Measurements from ENCODE around the gene SLC39A2. TPM values are rescaled to one million over a fixed set of nuclear protein-coding genes. Genes with fewer than 3 reads are reported as not detected.

Gene SLC39A2
- total RNA-seq, 1 experiment from 2014 or later, result 0.88 TPM

GRCh38 chr14:20989787-20990600 lies 9.1 kb upstream of the SLC39A2 start, which contains the start of gene METTL17:
METTL17 (plus strand) TSS chr14:20989980; CDS start chr14:20990003, 23 bp downstream.
- CTCF ChIA-PET, result no interaction called here
- TSS peak; percentile 60 for BruUV-seq (replicated peaks)
- no peaks in the 10 kb centered on the region for H3K27me3 Mint-ChIP-seq (ENCODE audit: insufficient read depth, unreplicated experiment)

DNA sequence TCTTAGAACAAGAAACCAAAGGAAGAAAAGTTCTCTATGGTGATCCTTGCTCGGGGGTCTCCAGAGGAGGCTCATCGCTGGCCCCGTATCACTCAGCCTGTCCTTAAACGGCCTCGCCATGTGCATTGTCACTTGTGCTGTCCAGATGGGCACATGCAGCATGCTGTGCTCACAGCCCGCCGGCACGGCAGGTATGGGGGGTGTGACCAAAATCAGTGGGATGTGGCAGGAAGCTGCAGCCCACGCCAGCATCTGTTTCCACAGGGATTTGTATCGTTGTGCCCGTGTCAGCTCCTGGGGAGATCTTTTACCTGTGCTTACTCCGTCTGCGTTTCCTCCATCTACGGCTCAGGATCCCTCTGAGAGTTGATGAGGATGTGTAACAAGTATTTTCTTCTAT lies 2.6 kb upstream of the SLC39A2 start:
- BruUV-seq (replicated peaks), result TSS peak; percentile 3
- CTCF ChIA-PET, result interaction anchor here (1.1 to 3.1 kb wide), 4 partner anchors 18 to 139 kb away, joined by 3 to 22 read pairs (median 10); no protein-coding TSS in a partner anchor
- H3K27me3 ChIP-seq (replicated peaks; ENCODE audit: control insufficient read depth, insufficient read depth, low read length), result no peaks in the 10 kb centered on the region
- POLR2A ChIA-PET, result no interaction called here
- H3K4me3 ChIP-seq (ENCODE audit: low read depth, low read length), result no peak overlapping the region
- Mint-ChIP-seq H3K4me3 (ENCODE audit: unreplicated experiment) (no peak overlapping the region), H3K9me3 (ENCODE audit: unreplicated experiment) (no peaks in the 10 kb centered on the region), H3K27ac (ENCODE audit: unreplicated experiment) (no peak overlapping the region), H3K36me3 (ENCODE audit: insufficient read depth, unreplicated experiment) (peaks cover 46% of the 10 kb centered on the region), H3K4me1 (ENCODE audit: low read depth, unreplicated experiment) (peaks cover 9% of the 10 kb centered on the region), H3K27me3 (ENCODE audit: insufficient read depth, unreplicated experiment) (no peaks in the 10 kb centered on the region)
- H3K4me1 ChIP-seq, result peaks cover 17% of the 10 kb centered on the region; the same call in 1 of the 2 replicates
- intact Hi-C loops (cut with micrococcal nuclease; ENCODE audit: unreplicated experiment), result no loop called here
- no peak for DNase-seq
- TF ChIP-seq CTCF (IDR thresholded peaks at IDR 0.05; ENCODE audit: insufficient read depth in 1 of 2, low read depth in 1 of 2, low read length in 1 of 2, severe bottlenecking in 1 of 2, unreplicated experiment in 1 of 2), result no peak
- no peaks in the 10 kb centered on the region for H3K9me3 ChIP-seq
- H3K36me3 ChIP-seq (ENCODE audit: control insufficient read depth, insufficient read depth, low read length), result peaks cover 3% of the 10 kb centered on the region

More at GRCh38 chr14:20989787-20990600, 9.1 kb upstream of the SLC39A2 start, which contains the start of gene METTL17:
- Histone ChIP-seq H3K4me3 (ENCODE audit: low read depth, low read length) (peak within 1 kb of the TSS; percentile 65), H3K4me1 (peaks cover 19% of the 10 kb centered on the region), H3K27me3 (replicated peaks; ENCODE audit: control insufficient read depth, insufficient read depth, low read length) (no peaks in the 10 kb centered on the region), H3K36me3 (ENCODE audit: control insufficient read depth, insufficient read depth, low read length) (peaks cover 3% of the 10 kb centered on the region), H3K9me3 (no peaks in the 10 kb centered on the region)
- TF ChIP-seq CTCF (IDR thresholded peaks at IDR 0.05; ENCODE audit: insufficient read depth in 1 of 2, low read depth in 1 of 2, low read length in 1 of 2, severe bottlenecking in 1 of 2, unreplicated experiment in 1 of 2), result peak in 1 of 2 experiments; percentile 52
- POLR2A ChIA-PET, result no interaction called here
- DNase-seq, result peak; percentile 91 to 95
- H3K4me1 Mint-ChIP-seq (ENCODE audit: low read depth, unreplicated experiment), result peaks cover 6% of the 10 kb centered on the region
- peak within 1 kb of the TSS; percentile 71 for H3K4me3 Mint-ChIP-seq (ENCODE audit: unreplicated experiment)
- peak within 1 kb of the TSS; percentile 33 for H3K27ac Mint-ChIP-seq (ENCODE audit: unreplicated experiment)
- H3K36me3 Mint-ChIP-seq (ENCODE audit: insufficient read depth, unreplicated experiment), result peaks cover 41% of the 10 kb centered on the region
- intact Hi-C loops (cut with micrococcal nuclease; ENCODE audit: unreplicated experiment), result loop anchor here (1.0 kb wide), 3 partner anchors 13 to 50 kb away; no protein-coding TSS in a partner anchor
- H3K9me3 Mint-ChIP-seq (ENCODE audit: unreplicated experiment), result no peaks in the 10 kb centered on the region

GRCh38 chr14:20997115-20997514 lies 2.0 kb upstream of the SLC39A2 start:
- H3K27me3 Mint-ChIP-seq (ENCODE audit: insufficient read depth, unreplicated experiment), result no peaks in the 10 kb centered on the region
- H3K4me1 Mint-ChIP-seq (ENCODE audit: low read depth, unreplicated experiment), result peaks cover 9% of the 10 kb centered on the region
- Histone ChIP-seq H3K9me3 (no peaks in the 10 kb centered on the region), H3K4me1 (peaks cover 17% of the 10 kb centered on the region; the same call in 1 of the 2 replicates), H3K27me3 (replicated peaks; ENCODE audit: control insufficient read depth, insufficient read depth, low read length) (no peaks in the 10 kb centered on the region), H3K4me3 (ENCODE audit: low read depth, low read length) (no peak overlapping the region), H3K36me3 (ENCODE audit: control insufficient read depth, insufficient read depth, low read length) (peaks cover 3% of the 10 kb centered on the region)
- H3K4me3 Mint-ChIP-seq (ENCODE audit: unreplicated experiment), result no peak overlapping the region
- ChIA-PET POLR2A (interaction anchor here (0.6 kb wide), 1 partner anchor 90 kb away, joined by 3 read pairs; no protein-coding TSS in a partner anchor), CTCF (interaction anchor here (0.5 to 3.1 kb wide), 6 partner anchors 18 to 580 kb away, joined by 3 to 22 read pairs (median 6); no protein-coding TSS in a partner anchor)
- no peak for DNase-seq
- H3K9me3 Mint-ChIP-seq (ENCODE audit: unreplicated experiment), result no peaks in the 10 kb centered on the region
- no peak for TF ChIP-seq CTCF (IDR thresholded peaks at IDR 0.05; ENCODE audit: insufficient read depth in 1 of 2, low read depth in 1 of 2, low read length in 1 of 2, severe bottlenecking in 1 of 2, unreplicated experiment in 1 of 2)
- H3K27ac Mint-ChIP-seq (ENCODE audit: unreplicated experiment), result no peak overlapping the region
- H3K36me3 Mint-ChIP-seq (ENCODE audit: insufficient read depth, unreplicated experiment), result peaks cover 40% of the 10 kb centered on the region
- BruUV-seq (replicated peaks), result no TSS peak
- intact Hi-C loops (cut with micrococcal nuclease; ENCODE audit: unreplicated experiment), result no loop called here

All from Caco-2 (cell line).